ENCODE data around the gene GOSR2. TPM values are rescaled to one million over a fixed set of nuclear protein-coding genes. Genes with fewer than 3 reads are reported as not detected.

Gene GOSR2
- total and polyA plus RNA-seq, 2 of the 13 experiments (the other 11 are each of a cell fraction or from before 2014, with no cell fraction given) = 61.5 to 63.9 TPM

- TF ChIP-seq ATF1 (CRISPR knock-in tag; IDR thresholded peaks at IDR 0.05) = 0 out of 2 replicates have a peak, but pooled peaks have one; percentile 29
- no peak for TF ChIP-seq ZFP41 (CRISPR knock-in tag; IDR thresholded peaks at IDR 0.05; ENCODE audit: borderline replicate concordance)
- TF ChIP-seq NCOA5 (CRISPR knock-in tag; IDR thresholded peaks at IDR 0.05) = no peak
- TF ChIP-seq ZNF282 (IDR thresholded peaks at IDR 0.05; ENCODE audit: partially characterized antibody) = no peak
- no peak for TF ChIP-seq ZNF326 (CRISPR knock-in tag; IDR thresholded peaks at IDR 0.05; ENCODE audit: borderline replicate concordance)
- no peak for TF ChIP-seq ZNF792 (CRISPR knock-in tag; IDR thresholded peaks at IDR 0.05)
- TF ChIP-seq ZNF75D (CRISPR knock-in tag; IDR thresholded peaks at IDR 0.05; ENCODE audit: borderline replicate concordance) = no peak
- TF ChIP-seq KDM3A (CRISPR knock-in tag; IDR thresholded peaks at IDR 0.05; ENCODE audit: low read depth) = 0 out of 2 replicates have a peak, but pooled peaks have one; percentile 48
- TF ChIP-seq, protein P1, sequence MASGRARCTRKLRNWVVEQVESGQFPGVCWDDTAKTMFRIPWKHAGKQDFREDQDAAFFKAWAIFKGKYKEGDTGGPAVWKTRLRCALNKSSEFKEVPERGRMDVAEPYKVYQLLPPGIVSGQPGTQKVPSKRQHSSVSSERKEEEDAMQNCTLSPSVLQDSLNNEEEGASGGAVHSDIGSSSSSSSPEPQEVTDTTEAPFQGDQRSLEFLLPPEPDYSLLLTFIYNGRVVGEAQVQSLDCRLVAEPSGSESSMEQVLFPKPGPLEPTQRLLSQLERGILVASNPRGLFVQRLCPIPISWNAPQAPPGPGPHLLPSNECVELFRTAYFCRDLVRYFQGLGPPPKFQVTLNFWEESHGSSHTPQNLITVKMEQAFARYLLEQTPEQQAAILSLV (CRISPR knock-in tag; IDR thresholded peaks at IDR 0.05; ENCODE audit: borderline replicate concordance) = no peak
- TF ChIP-seq ZHX2 (IDR thresholded peaks at IDR 0.05; ENCODE audit: low read depth) = no peak
- no peak for TF ChIP-seq ZHX2 (CRISPR knock-in tag; IDR thresholded peaks at IDR 0.05; ENCODE audit: borderline replicate concordance)
- TF ChIP-seq ZNF251 (CRISPR knock-in tag; IDR thresholded peaks at IDR 0.05) = no peak
- TF ChIP-seq ZSCAN30 (CRISPR knock-in tag; IDR thresholded peaks at IDR 0.05) = no peak
- 0 out of 2 replicates have a peak, but pooled peaks have one; percentile 28 for TF ChIP-seq ATF7-NPFF (CRISPR knock-in tag; IDR thresholded peaks at IDR 0.05; ENCODE audit: low read depth)
- no peak for TF ChIP-seq MAFK (conservative IDR thresholded peaks at IDR 0.05 in 1 of 2, IDR thresholded peaks at IDR 0.05 in 1 of 2; ENCODE audit: low read length in 2 of 2)
- no peak for TF ChIP-seq POLR2AphosphoS2 (IDR thresholded peaks at IDR 0.05; ENCODE audit: low read depth, low read length)
- TF ChIP-seq CREBL2 (CRISPR knock-in tag; IDR thresholded peaks at IDR 0.05; ENCODE audit: borderline replicate concordance) = no peak
- TF ChIP-seq, protein P2, sequence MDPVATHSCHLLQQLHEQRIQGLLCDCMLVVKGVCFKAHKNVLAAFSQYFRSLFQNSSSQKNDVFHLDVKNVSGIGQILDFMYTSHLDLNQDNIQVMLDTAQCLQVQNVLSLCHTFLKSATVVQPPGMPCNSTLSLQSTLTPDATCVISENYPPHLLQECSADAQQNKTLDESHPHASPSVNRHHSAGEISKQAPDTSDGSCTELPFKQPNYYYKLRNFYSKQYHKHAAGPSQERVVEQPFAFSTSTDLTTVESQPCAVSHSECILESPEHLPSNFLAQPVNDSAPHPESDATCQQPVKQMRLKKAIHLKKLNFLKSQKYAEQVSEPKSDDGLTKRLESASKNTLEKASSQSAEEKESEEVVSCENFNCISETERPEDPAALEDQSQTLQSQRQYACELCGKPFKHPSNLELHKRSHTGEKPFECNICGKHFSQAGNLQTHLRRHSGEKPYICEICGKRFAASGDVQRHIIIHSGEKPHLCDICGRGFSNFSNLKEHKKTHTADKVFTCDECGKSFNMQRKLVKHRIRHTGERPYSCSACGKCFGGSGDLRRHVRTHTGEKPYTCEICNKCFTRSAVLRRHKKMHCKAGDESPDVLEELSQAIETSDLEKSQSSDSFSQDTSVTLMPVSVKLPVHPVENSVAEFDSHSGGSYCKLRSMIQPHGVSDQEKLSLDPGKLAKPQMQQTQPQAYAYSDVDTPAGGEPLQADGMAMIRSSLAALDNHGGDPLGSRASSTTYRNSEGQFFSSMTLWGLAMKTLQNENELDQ (CRISPR knock-in tag; IDR thresholded peaks at IDR 0.05; ENCODE audit: borderline replicate concordance) = no peak
- TF ChIP-seq FOXM1 (CRISPR knock-in tag; IDR thresholded peaks at IDR 0.05) = no peak
These were observed 19.7 kb downstream of the GOSR2 start (continued) for GRCh38 chr17:46942441-46943217.

Measured in HepG2 (cell line).